OCI-M2 (cell line): ENCODE results near the gene SGK1.

Experiments used
- DNase-seq: peaks from one replicate; lab custom pipeline; 2025; ENCODE audit not compliant: unreplicated experiment; lab: John Stamatoyannopoulos, UW

Gene SGK1

DNA sequence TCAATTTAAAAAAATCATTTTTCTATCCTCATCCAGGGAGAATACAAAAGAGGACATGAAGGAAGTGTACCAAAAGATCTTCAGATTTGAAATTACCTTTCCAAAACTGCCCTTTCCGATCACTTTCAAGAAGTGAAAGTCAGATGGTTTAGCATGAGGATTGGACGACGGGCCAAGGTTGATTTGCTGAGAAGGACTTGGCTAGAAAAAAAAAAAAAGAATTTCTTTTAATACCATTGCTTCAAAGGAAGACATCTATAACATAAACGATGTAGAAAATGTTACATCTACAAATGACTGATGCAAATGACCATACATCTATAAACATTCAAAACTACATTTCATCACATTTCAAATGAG, 144.6 kb downstream of the SGK1 start:
- no peak for DNase-seq

DNA sequence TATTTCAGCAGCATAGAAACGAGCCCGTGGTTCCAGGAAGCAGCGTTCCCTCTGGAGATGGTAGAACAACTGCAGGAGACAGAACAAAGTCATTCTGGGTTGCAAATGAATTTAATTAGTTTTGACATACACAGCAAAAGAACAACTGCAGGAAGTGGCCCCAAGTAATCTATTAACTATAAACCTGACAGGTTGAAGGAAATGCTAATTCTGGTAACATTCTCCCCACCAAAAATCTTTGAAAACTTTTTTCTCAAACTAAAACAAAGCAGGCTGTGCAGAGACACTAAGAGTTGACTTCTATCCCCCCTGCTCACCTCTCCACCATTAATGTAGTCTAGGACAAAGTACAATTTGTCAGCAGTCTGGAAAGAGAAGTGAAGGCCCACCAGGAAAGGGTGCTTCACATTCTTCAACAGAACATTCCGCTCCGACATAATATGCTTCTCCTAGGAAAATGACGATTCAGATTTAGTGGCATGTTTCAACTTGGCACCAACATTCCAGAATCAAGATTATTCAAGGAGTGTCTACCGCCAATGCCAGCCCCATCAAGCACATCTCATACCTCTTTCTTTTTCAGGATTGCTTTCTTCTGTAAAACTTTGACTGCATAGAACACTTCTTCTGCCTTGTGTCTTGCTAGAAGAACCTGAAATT, 145.1 kb downstream of the SGK1 start:
- no peak for DNase-seq

DNA sequence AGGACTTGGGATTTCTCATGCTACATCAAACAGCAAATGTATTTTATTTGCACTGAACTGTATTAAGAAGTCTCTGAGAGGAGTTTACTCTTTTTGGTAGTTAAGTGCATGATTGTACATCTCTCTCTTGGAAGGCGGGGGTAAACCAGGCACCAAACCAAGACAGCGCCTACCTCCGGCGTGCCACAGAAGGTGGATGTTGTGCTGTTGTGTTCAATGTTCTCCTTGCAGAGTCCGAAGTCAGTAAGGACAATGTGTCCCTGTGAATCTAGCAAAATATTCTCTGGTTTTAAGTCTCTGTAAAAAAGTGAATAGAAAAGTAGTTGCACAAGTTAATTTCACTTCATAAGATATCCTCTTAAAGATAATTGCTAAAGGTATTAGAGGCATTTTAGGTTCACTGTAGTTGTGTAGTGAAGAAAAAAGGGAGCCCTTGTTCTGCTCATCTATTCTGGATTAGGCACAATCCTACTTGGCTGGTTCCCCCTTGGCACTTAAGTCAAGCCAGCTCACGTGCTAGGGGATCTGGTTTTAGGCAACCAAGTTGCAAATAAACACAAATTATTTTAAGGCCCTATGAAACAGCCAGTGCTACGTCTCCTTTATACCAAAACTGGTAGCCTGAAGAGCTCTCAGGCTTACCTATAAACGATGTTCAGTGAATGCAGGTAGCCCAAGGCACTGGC, 145.7 kb downstream of the SGK1 start:
- no peak for DNase-seq

DNA sequence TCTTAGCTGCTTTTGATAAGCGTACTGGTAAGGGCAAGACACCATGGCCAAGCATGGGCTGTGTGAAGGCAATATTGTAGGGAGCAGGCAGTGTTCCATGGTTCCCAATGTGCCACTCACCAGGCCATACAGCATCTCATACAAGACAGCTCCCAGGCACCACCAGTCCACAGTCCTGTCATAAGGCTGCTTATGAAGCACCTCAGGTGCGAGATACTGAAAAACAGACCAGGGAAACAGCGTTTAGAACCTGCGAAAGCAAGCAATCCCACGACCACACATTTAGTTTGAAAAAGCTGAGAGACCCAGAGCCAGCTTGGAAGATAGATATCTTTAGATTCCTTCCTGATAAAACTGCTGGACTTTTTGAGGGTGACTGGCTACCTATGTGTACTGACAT, 146.4 kb downstream of the SGK1 start:
- no peak for DNase-seq

DNA sequence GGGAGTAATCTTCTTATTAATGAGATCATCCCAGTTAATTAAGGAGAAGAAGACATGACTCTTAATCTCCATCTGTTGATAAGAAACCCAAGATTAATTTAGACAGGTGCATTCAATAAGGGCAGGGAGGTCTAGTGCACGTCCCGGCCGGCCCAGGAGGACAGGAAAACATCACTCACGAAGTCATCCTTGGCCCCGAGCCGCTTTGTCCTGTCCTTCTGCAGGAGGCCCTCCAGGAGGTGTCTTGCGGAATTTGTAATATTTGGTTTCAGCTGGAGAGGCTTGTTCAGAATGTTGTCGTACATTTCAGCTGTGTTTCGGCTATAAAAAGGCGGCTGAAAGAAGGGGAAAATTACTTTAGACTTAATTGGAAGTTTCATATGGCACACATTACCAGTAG, 147.1 kb downstream of the SGK1 start:
- DNase-seq, result no peak

DNA sequence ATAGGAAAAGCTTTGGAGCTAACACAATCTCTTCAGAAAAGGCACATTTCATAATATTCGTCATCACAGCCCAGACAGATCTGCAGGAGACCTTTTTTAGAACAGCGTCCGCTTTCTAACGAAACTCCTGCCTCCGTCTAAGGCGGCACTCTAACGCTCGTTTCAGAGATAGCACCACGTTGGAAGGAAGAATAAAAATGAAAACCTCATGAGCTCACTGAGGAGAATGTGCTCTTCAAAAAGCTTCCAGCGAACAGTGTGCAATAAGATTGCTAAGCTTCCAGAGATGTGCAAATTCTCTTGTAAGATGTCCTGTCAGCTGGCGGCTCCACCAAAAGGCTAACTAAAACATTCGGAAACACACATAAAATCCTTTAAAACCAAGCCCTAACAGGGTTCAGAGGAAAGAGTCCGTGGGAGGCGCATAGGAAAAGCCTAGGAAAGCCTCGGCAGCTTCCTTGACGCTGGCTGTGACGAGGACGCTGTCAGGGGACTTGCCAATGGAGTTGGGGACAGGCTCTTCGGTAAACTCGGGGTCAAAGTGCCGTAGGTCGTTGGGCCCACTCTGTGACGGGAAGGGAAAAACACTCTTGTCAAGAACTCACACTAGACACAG, 147.9 kb downstream of the SGK1 start:
- DNase-seq, result no peak

DNA sequence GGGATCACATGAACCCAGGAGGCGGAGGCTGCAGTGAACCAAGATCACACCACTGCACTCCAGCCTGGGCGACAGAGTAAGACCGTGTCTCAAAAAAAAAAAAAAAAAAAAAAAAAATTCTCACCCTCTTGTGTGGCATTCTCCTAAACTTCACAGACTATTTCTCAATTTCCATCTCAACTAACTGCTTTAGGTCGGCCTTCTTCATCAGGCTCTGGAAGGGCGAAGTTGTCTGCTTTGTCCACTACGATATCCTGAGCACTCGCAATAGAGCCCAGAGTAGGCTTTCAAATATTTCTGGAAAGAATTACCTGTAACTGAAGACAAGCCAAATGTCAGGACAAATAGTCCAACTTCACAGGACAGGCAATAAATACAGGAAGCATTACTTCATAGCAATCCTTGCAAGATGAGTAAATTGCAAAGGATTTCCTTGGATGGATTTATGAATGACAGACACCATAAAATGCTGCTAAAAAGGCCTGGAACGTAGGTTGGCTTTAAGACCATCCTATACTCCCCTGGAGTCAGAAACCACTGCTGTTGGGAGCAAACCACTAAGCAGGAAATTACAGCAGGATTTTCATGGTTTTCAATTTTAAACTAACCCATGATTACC, 149.2 kb downstream of the SGK1 start:
- DNase-seq, result no peak

DNA sequence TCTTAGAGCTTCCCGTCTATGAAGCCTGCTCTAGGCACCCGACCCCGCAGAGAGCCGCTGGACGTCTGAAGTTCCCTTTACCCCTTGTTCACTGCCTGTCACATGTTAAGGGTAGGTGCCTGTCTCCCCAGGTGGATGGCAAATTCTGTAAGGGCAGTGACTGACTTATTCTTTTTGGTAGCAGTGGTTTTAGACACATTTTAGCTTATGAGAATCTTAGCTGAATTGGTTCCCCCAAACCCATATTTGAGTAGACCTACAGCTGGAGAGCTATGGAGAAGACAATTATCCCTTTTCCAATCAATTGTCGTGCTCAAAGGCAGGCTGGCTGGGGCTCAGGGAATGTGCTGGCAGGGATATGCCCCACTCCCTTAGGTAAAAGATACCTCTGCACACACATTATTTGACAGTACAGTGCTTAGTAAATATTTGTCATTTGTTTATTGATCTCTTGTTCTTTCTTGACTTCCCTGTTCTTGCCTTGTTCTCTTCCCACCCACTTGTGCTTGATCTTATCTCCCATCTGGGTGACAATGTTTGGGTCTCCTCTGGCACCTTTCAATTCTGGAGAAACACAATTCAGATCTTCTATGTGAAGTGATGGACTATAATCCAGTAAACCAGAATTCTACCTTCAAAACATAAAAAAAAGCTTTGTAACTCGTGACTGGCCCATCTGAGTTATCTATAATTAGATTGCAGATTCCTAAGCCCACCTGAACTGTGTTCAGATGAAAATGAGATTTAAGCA, 151.2 kb downstream of the SGK1 start:
- no peak for DNase-seq

DNA sequence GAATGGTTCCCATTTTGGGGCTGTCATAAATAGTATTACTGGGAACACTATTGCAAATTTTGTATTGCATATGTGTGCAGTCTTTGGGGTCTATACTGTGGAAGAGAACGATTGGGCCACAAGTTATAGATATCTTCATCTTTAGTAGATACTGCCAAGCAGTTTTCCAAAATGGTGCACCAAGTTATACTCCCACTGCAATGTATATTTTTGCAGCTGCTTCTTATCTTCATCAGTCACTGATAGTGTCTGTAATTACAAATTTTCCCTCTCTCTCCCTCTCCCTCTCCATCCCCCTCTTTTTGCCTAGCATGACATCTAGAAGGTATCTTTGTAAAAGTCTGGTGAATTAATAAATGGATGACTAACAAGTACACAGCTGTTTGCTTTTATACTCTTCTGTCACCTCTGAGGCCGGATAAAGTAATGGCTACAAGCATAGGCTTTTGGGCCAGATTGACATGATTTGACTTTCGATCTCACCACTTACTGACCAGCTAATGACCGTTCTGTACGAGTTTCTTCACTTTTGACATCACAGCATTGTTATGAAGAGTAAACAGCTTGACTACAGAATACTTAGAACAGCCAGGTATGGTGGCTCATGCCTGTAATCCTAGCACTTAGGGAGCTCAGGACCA, 152.2 kb downstream of the SGK1 start:
- DNase-seq, result no peak

DNA sequence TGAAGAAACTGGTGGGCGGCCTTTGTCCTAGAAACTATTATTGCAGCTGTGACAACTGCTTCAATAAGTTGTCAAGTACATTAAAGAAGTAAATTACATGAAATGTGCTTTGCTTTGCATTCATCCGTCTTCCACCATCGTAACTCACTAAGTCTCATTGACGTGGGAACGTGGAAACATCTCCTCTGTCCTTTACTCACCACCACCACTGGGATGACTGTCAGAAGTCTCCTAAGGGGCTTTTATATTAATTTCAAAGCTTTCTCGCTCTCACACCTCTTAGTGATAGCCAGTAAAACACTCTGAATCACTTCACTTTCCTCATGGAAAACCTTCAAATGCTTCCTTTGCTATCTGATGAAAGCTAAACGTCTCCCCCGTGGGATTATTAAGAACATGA, 153.6 kb downstream of the SGK1 start:
- DNase-seq, result no peak

DNA sequence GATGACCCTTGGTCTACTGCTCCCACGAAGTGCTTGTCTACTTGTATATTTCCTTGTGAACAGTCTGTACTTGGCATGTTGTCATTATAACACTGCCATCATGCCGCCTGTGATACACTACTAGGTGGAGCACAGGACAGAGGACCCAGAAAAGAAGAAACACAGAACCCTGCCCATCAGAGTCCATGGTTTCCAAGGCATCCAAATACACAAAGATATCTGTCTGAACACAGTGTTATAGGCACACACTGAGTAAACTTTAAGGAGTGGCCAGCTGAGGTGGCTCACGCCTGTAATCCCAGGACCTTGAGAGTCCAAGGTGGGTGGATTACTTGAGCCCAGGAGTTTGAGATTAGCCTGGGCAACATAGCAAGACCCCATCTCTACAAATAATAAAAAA, 155.0 kb downstream of the SGK1 start:
- no peak for DNase-seq

DNA sequence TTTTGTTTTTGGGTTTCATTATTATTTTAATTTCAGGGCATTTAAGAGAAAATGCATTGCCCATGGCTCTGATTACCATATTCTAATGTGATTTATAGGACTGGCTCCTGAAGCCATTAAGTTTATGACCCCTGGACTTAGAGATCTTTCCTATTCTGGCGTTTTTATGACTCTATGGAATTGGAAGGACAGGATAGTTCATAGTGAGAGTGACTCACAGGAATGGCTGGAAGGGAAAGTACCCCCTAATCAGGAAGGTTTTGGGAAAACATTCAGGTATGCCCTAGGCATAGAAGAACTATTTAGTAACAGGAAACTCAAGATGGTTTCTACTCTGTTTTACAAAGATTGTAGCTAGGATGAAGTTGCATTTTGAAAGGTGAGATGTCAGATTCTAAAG, 156.9 kb downstream of the SGK1 start:
- DNase-seq, result no peak

DNA sequence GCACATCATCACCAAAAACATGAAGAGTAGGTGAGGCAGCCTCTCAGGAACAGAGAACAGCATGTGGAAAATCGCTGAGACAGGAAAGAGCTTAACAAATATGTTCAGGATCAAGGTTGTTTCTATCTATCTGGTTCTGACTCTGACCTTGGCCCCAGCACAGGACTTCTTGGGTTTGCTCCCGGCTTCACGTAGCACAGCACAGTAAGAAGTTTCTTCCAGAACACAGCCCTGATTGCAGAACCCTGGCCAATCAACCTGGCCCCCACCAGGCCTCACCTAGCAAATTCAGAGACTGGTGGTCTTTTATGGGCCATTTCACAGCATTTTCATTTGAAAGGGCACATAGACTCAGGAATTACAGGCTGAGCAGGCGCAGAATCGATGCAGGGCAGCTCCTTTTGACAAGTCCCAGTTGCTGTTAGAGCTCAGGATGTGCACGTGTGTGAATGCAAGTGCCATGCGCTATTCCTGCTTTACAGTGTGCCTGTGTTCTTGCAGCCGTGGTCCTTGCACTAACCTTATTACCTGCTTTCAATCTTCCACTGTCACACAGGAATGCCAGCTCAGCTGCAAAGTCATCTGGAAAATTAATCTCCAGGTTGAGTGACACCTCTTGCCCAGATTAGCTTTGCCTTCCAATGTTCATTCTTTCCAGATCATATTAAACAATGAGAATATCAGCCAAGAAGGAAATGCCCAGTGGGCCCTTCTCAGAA, 165.0 kb downstream of the SGK1 start:
- DNase-seq, result no peak

DNA sequence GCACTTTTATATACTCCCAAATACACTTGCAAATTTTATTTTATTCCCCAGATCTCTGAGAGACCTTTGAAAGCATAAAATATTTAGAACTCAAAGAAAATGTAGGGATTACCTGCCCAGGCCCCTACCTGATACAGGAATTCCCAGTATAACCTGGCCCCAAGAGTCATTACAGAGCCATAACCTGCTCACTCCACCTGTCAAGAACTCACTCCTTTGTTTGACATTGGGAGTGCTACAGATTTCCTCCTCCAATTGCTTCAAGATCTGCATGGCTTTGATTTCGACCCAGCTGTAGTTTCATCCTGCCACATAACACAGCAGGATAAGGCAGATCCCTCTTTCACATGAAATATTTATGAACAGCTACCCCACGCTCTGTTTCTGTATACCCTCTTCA, 169.3 kb downstream of the SGK1 start:
- no peak for DNase-seq

DNA sequence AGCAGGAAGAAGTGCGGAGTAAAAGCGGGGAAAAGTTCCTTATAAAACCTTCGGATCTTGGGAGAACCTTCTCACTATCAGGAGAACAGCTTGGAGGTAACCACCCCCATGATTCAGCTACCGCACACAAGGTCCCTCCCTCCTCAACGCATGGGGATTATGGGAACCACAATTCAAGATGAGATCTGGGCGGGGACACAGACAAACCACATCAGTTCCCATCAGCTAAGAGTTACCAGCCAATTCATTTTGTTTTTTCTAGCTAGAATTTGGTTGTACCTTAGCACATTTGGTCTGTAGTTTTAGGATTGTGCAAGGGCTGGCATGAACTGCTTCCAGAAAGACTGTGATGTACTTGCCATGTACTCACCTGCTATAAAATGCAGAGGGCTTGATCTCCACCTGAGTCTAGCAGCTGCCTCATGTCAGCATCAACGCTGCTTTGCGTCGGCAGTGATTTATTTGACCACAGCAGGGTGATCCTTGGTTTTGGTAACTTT, 170.8 kb downstream of the SGK1 start:
- no peak for DNase-seq

DNA sequence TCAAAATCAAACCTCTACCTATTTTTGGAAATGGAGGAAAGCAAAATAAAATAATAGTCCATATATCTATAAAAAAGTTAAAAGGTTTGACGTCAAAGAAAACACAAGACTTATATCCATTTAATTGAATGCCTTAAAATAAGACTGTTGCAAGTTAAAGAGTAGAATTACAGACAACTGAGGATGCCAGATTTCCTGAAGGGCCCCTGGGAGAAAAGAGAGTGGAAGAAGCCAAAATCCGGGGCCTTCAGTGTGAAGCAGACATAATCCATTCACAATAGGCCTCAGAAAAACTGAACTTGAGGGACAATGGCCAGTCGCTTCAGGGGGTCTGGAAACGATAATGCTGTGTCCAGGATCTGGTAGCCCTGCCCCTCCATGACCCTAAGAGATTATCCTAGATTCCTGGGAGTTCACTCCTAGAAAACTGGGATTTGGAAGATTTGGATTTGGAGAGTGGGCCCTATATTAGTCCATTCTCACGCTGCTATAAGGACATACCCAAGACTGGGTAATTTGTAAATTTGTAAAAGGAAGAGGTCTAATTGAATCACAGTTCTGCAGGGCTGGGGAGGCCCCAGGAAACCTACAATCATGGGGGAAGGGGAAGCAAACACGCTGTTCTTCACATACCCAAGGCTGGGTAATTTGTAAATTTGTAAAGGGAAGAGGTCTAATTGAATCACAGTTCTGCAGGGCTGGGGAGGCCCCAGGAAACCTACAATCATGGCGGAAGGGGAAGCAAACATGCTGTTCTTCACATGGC, 171.5 kb downstream of the SGK1 start:
- DNase-seq, result no peak

DNA sequence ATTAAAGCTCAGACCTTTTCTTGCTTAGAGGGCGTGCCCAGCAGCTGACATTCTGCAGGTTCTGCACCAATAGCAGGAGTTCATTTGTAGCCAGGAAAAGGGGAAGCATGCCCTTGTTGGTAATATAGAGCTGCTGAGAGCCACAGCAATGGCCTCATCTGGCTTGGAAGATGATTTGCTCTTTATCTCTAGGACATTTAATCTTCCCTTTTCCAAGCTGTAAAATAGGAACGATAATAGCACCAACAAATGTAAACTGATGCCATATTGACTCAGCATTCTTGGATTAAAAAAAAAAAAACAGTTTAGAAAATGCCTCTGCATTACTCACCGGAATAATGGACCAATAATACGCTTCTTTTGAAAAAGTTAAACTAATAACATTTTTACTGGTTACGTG, 172.1 kb downstream of the SGK1 start:
- no peak for DNase-seq

DNA sequence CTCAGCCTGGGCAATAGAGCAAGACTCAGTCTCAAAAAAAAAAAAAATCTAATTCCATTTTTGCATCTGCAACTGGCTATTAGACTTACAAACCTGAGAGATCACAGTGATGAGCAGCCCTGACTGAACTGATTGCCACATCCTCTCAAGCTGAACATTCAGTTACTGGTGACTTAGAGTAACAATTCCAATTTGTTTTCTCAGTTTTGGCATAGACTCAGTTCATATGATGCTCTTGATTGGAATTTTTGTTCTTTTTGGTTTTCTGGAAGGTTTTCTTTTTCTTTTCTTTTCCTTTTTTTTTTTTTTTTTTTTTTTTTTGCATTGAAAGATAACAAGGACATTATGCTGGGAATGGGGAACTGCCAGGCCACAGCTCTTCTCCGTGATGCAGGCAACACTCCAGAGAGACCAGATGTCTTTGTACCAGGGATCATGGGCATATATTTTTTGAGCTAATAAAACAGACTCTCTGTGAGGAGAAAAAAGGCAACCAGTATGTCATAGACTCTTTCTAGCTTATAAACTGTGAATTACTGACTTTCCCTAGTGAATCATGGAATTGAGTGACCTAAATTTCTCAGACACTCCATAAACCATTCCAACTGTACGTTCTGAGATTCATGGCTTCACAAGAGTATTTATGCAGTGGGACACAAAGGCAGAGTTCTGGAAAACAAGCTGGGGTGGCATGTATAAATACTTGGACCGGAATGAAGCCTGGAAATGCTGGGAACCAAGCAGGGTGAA, 179.5 kb downstream of the SGK1 start:
- DNase-seq, result no peak

DNA sequence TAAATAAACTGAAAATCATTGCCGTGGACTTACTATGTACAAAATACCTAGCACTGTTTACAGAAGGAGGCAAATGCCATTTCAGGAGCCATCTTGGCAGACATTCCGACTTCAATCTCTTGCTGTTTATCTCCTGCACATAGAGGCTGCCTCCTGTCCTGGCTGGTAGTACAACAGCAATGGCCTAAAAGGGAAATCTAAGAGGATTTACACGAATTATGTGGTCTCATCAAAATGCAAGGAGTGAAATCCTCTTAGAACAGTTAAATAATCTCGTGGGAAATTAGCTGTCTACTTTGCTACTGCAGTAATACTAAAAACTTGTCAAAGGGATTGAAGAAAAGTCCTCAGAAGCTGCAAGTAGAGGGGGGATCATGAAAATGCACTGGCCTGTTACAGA, 183.3 kb downstream of the SGK1 start:
- DNase-seq, result no peak
